Karpas-422 (cell line): ENCODE measurements around the gene SGMS2. TPM values are rescaled to one million over a fixed set of nuclear protein-coding genes. Genes with fewer than 3 reads are reported as not detected.

ENCODE experiments used
- DNase-seq: peaks from one replicate; pipeline ENCODE4 v3.0.0-alpha.2; 2015
- H2AFZ ChIP-seq: fragments of 200-600 bp; sonication (generic); 2 replicates; pipeline ENCODE4 v1.6.1; 2014; ENCODE audit warnings: antibody characterized with exemption, low read length, mixed read lengths
- H3K27ac ChIP-seq: fragments of 200-600 bp; sonication (generic); 2 replicates; pipeline ENCODE4 v1.5.1; 2014; ENCODE audit warnings: mild to moderate bottlenecking, low read length, moderate library complexity
- H3K27me3 ChIP-seq: fragments of 200-600 bp; sonication (generic); 2 replicates; pipeline ENCODE4 v1.6.1; 2014; ENCODE audit warnings: low read length, mixed read lengths
- H3K36me3 ChIP-seq: fragments of 200-600 bp; sonication (generic); 2 replicates; pipeline ENCODE4 v1.6.1; 2014; ENCODE audit warnings: low read length, mixed read lengths; ENCODE audit not compliant: insufficient read depth
- H3K4me1 ChIP-seq: fragments of 200-600 bp; sonication (generic); 2 replicates; pipeline ENCODE4 v1.6.1; 2014; ENCODE audit warnings: mild to moderate bottlenecking, low read length, mixed read lengths
- H3K4me2 ChIP-seq: fragments of 200-600 bp; sonication (generic); 2 replicates; pipeline ENCODE4 v1.6.1; 2014; ENCODE audit warnings: low read length, low read depth, mild to moderate bottlenecking; ENCODE audit not compliant: poor library complexity, severe bottlenecking
- H3K4me3 ChIP-seq: fragments of 200-600 bp; sonication (generic); 2 replicates; pipeline ENCODE4 v1.5.1; 2014; ENCODE audit warnings: mild to moderate bottlenecking, antibody characterized with exemption, low read length, mixed read lengths
- H3K79me2 ChIP-seq: fragments of 200-600 bp; sonication (generic); 2 replicates; pipeline ENCODE4 v1.6.1; 2014; ENCODE audit warnings: mild to moderate bottlenecking, low read length, mixed read lengths
- H3K9ac ChIP-seq: fragments of 200-600 bp; sonication (generic); 2 replicates; pipeline ENCODE4 v1.6.0; 2014; ENCODE audit warnings: low read length
- H3K9me2 ChIP-seq: fragments of 200-600 bp; sonication (generic), shearing (Covaris generic); replicated peaks from 2 replicates; pipeline ENCODE4 v1.6.0; 2014; ENCODE audit warnings: mild to moderate bottlenecking, low read length, moderate library complexity; ENCODE audit not compliant: insufficient read depth
- H3K9me3 ChIP-seq: fragments of 300-700, 200-600 bp; sonication (generic); 2 replicates; pipeline ENCODE4 v1.6.1; 2014; ENCODE audit warnings: low read length, mixed read lengths
- H4K20me1 ChIP-seq: fragments of 200-600 bp; sonication (generic); 2 replicates; pipeline ENCODE4 v1.6.1; 2014; ENCODE audit warnings: mild to moderate bottlenecking, antibody characterized with exemption, low read length, low read depth; ENCODE audit not compliant: insufficient read depth
- total RNA-seq: library from RNA; depleted of rRNA; stranded (reverse); fragments of >200 nt; shearing (Covaris generic); gene quantifications from 2 replicates; pipeline ENCODE4 v1.2.3, GENCODE V29; 2014; ENCODE audit warnings: low replicate concordance; rRNA removed

The SGMS2 gene
- not detected in 2 replicates for total RNA-seq

- no peak within 1 kb of the TSS for H2AFZ ChIP-seq
- no peak for DNase-seq
- no peaks in the 10 kb centered on the region for H3K9me3 ChIP-seq
- no peaks in the 10 kb centered on the region for H3K4me1 ChIP-seq
- no peaks in the 10 kb centered on the region for H3K27me3 ChIP-seq
- no peaks in the 10 kb centered on the region for H3K79me2 ChIP-seq
- no peak within 1 kb of the TSS for H3K27ac ChIP-seq
- H3K4me3 ChIP-seq = no peak within 1 kb of the TSS
- H4K20me1 ChIP-seq = no peaks in the 10 kb centered on the region
- no peaks in the 10 kb centered on the region for H3K9me2 ChIP-seq
- H3K9ac ChIP-seq = no peak within 1 kb of the TSS
- no peak within 1 kb of the TSS for H3K4me2 ChIP-seq
- no peaks in the 10 kb centered on the region for H3K36me3 ChIP-seq
Measured at GRCh38 chr4:107824350-107825071, at the start of gene SGMS2. TSS of gene SGMS2 (plus strand) at chr4:107824932. CDS start at chr4:107895554, 70,622 bp downstream.

DNA sequence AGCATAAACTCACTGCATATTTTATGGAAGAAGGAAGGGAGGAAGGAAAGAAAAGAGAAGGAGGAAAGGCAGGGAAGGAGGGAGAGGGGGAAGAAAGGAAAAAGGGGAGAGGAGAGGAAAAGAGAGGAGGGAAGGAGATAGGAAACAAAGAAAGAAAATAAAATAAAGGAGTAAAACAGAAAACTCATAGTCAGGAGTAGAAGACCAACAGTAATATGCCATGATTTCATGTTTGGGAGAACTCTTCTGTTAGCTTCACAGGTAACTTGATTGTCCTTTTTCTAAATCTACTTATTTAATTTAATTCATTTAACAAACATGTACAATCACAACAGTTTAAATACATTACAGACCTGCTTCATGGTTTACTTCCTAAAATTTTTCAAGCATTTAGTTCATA, 46.8 kb upstream of the SGMS2 start:
- H3K36me3 ChIP-seq = no peaks in the 10 kb centered on the region
- H3K9me2 ChIP-seq = no peaks in the 10 kb centered on the region
- no peaks in the 10 kb centered on the region for H4K20me1 ChIP-seq

DNA sequence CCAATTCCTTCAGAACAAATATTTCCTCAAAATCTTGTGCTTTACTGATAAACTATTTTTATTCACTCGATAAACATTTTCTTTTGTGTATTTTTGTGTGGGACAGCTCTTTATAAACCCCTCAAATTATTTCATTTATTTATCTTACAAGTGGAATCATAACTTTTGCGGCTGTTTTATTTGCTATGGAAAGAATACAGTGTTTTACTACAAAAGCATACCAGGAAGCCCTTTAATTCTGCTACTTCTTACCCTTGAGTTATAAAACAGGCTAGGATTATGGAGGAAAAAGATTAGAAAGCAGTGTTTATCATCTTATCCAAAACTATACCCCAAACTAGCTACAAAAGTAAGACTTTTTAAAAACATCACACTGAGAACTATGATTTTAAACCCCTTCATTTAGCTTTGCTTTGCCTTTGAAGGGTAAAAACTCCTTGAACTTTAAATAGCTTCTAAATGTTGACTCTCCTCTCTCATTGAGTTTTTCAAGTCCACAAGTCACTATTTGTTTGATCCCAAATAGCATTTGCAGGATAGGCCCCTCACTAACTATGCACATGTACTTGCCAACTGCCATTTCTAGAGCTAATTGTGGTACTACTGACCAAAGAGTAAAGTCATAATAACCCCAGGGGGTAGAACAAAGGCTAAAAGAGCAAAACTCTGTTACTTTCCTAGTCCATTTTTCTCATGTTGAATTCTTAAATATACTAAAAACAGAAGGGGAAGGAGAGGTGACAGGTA, 45.8 kb upstream of the SGMS2 start:
- no peaks in the 10 kb centered on the region for H3K4me1 ChIP-seq
- no peaks in the 10 kb centered on the region for H3K79me2 ChIP-seq
- H3K4me2 ChIP-seq = no peak overlapping the region
- no peak for DNase-seq
- no peaks in the 10 kb centered on the region for H3K9me3 ChIP-seq
- no peaks in the 10 kb centered on the region for H3K27me3 ChIP-seq
- H4K20me1 ChIP-seq = no peaks in the 10 kb centered on the region
- H3K9me2 ChIP-seq = no peaks in the 10 kb centered on the region
- H3K27ac ChIP-seq = no peak overlapping the region
- H3K36me3 ChIP-seq = no peaks in the 10 kb centered on the region
- H3K4me3 ChIP-seq = no peak overlapping the region
- H2AFZ ChIP-seq = no peak overlapping the region
- H3K9ac ChIP-seq = no peak overlapping the region

More for the DNA sequence above, 46.8 kb upstream of the SGMS2 start:
- Histone ChIP-seq H3K4me3 (no peak overlapping the region), H3K9me3 (no peaks in the 10 kb centered on the region), H3K79me2 (no peaks in the 10 kb centered on the region), H3K4me1 (no peaks in the 10 kb centered on the region), H3K27ac (no peak overlapping the region), H2AFZ (no peak overlapping the region), H3K4me2 (no peak overlapping the region), H3K9ac (no peak overlapping the region), H3K27me3 (no peaks in the 10 kb centered on the region)
- no peak for DNase-seq

DNA sequence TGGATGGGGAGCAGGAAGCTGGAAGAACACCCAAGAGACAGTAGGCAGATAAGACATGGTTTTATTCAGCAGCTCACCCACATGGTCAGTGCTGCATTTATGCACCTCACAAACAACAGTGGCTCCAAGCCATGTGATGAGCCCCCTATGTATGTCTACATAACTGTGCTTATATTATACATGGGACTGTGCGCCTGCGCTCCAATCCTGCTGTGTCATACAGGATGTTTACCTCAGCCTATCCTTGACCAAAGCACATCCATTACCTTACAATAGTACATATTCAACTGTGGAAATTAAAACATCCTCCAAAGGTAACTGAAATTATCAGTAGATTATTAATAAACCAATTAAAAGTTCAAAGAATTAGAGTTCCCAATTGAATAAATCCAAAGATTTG, 44.1 kb upstream of the SGMS2 start:
- H3K9me2 ChIP-seq = no peaks in the 10 kb centered on the region
- H3K9me3 ChIP-seq = no peaks in the 10 kb centered on the region
- no peaks in the 10 kb centered on the region for H3K79me2 ChIP-seq
- H3K36me3 ChIP-seq = no peaks in the 10 kb centered on the region
- DNase-seq = no peak
- H3K4me2 ChIP-seq = no peak overlapping the region
- no peaks in the 10 kb centered on the region for H3K4me1 ChIP-seq
- H3K27me3 ChIP-seq = no peaks in the 10 kb centered on the region
- H3K4me3 ChIP-seq = no peak overlapping the region
- no peaks in the 10 kb centered on the region for H4K20me1 ChIP-seq
- H2AFZ ChIP-seq = no peak overlapping the region
- H3K27ac ChIP-seq = no peak overlapping the region
- no peak overlapping the region for H3K9ac ChIP-seq

DNA sequence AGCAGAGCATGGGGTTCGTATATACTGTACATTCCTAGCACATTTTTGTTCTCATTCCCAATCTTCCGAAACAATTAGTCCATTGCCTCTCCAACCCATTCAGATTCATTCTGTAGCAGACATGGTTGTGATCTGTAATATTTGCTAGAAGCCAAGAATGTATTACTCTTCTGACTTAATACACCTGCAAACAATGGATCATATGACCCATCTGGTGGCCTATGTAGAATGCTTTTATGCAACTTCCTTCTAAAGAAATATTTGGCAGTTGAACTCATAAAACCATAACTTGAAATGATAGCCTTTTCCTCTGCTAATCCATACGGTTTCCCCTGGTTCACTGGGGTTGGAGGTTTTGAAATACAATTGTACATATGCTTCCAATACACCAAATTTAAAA, 32.8 kb upstream of the SGMS2 start:
- no peak for DNase-seq
- H3K27me3 ChIP-seq = no peaks in the 10 kb centered on the region
- H3K79me2 ChIP-seq = no peaks in the 10 kb centered on the region
- H3K4me2 ChIP-seq = no peak overlapping the region
- H3K36me3 ChIP-seq = no peaks in the 10 kb centered on the region
- H2AFZ ChIP-seq = no peak overlapping the region
- H3K4me1 ChIP-seq = no peaks in the 10 kb centered on the region
- H4K20me1 ChIP-seq = no peaks in the 10 kb centered on the region
- H3K9ac ChIP-seq = no peak overlapping the region
- no peak overlapping the region for H3K4me3 ChIP-seq
- H3K9me2 ChIP-seq = no peaks in the 10 kb centered on the region
- H3K9me3 ChIP-seq = no peaks in the 10 kb centered on the region
- no peak overlapping the region for H3K27ac ChIP-seq

DNA sequence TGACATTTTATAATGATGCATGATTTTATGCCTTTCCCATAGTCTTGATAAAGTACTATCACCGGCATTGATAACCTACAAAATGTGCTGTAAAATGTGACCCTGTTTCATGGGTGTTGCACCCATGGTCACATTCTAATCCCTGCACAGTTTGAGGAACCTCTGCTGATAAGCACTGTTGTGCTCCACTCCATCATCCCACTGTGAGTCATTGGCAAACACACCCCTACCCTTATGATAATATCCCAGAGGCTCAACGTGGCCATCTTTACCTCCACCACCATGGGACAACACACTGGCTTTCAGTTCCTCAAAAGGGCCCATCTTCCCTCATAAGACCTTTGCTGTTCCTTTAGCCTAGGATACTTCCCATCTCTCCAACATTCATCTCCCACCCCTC, 32.0 kb upstream of the SGMS2 start:
- Histone ChIP-seq H2AFZ (no peak overlapping the region), H3K4me1 (no peaks in the 10 kb centered on the region), H3K4me2 (no peak overlapping the region), H3K9ac (no peak overlapping the region), H3K9me2 (no peaks in the 10 kb centered on the region), H3K4me3 (no peak overlapping the region), H3K79me2 (no peaks in the 10 kb centered on the region), H4K20me1 (no peaks in the 10 kb centered on the region), H3K36me3 (no peaks in the 10 kb centered on the region), H3K27ac (no peak overlapping the region), H3K27me3 (no peaks in the 10 kb centered on the region), H3K9me3 (no peaks in the 10 kb centered on the region)
- DNase-seq = no peak

DNA sequence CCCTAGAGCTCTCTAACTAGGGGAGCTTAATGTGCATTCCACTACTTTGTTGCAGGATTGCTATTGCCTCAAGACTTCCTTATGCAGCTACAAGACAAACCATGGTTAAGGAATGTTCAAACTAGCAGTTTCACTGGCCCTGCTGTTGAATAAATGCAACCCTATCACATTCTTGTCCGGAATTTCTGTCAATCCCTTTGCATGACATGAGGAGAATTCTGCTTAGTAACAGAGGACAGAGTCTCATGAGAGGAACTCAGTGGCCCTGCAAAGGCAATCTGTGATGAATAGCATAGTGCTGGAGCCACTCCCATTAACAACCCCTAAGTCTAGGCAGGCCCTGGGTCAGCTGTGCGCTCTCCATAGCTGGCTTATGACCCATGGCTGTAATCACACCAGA, 30.7 kb upstream of the SGMS2 start:
- no peaks in the 10 kb centered on the region for H3K4me1 ChIP-seq
- no peaks in the 10 kb centered on the region for H3K27me3 ChIP-seq
- H3K4me2 ChIP-seq = no peak overlapping the region
- H4K20me1 ChIP-seq = no peaks in the 10 kb centered on the region
- no peaks in the 10 kb centered on the region for H3K9me2 ChIP-seq
- H3K4me3 ChIP-seq = no peak overlapping the region
- no peaks in the 10 kb centered on the region for H3K79me2 ChIP-seq
- no peak for DNase-seq
- no peaks in the 10 kb centered on the region for H3K36me3 ChIP-seq
- H2AFZ ChIP-seq = no peak overlapping the region
- H3K9me3 ChIP-seq = no peaks in the 10 kb centered on the region
- H3K27ac ChIP-seq = no peak overlapping the region
- no peak overlapping the region for H3K9ac ChIP-seq

- Histone ChIP-seq H2AFZ (no peak overlapping the region), H3K4me3 (no peak overlapping the region), H3K9ac (no peak overlapping the region), H3K9me2 (no peaks in the 10 kb centered on the region), H3K36me3 (no peaks in the 10 kb centered on the region), H3K9me3 (no peaks in the 10 kb centered on the region), H3K4me1 (no peaks in the 10 kb centered on the region), H3K4me2 (no peak overlapping the region), H3K27me3 (no peaks in the 10 kb centered on the region), H3K79me2 (no peaks in the 10 kb centered on the region), H4K20me1 (no peaks in the 10 kb centered on the region), H3K27ac (no peak overlapping the region)
- no peak for DNase-seq
Measured at GRCh38 chr4:107799669-107800450, 24.9 kb upstream of the SGMS2 start.
